ENCODE measurements around the gene TMOD3. TPM values are rescaled to one million over a fixed set of nuclear protein-coding genes. Genes with fewer than 3 reads are reported as not detected.
A peak's percentile ranks its signal among the peaks of the same experiment; 100 is the strongest.

TMOD3 gene
- total RNA-seq, 6 experiments from 2014 or later, result 56.4 to 68.8 (median 59.9) TPM

GRCh38 chr15:51866161-51866560 lies 36.7 kb downstream of the TMOD3 start:
- Mint-ChIP-seq H3K4me1 (ENCODE audit: low read depth) (peaks cover 85% of the 10 kb centered on the region), H3K27me3 (ENCODE audit: insufficient read depth) (peaks cover 1% of the 10 kb centered on the region; the same call in 1 of the 2 replicates), H3K36me3 (ENCODE audit: low read depth) (peaks cover 57% of the 10 kb centered on the region), H3K27ac (no peak overlapping the region), H3K4me3 (no peak overlapping the region), H3K9me3 (no peaks in the 10 kb centered on the region)
- no peak for TF ChIP-seq CTCF (IDR thresholded peaks at IDR 0.05)
- DNase-seq, result no peak

- Mint-ChIP-seq H3K27ac (peak overlapping the region; percentile 56), H3K27me3 (ENCODE audit: insufficient read depth) (peaks cover 1% of the 10 kb centered on the region; the same call in 1 of the 2 replicates), H3K4me1 (ENCODE audit: low read depth) (peaks cover 82% of the 10 kb centered on the region), H3K4me3 (no peak overlapping the region), H3K9me3 (no peaks in the 10 kb centered on the region), H3K36me3 (ENCODE audit: low read depth) (peaks cover 59% of the 10 kb centered on the region)
- no peak for TF ChIP-seq CTCF (IDR thresholded peaks at IDR 0.05)
- no peak for DNase-seq
These were observed 37.3 kb downstream of the TMOD3 start for GRCh38 chr15:51866751-51867150.

- TF ChIP-seq CTCF (IDR thresholded peaks at IDR 0.05), result no peak
- H3K27ac Mint-ChIP-seq, result peak overlapping the region; percentile 53
- H3K4me3 Mint-ChIP-seq, result peak overlapping the region; percentile 11; the same call in 1 of the 2 replicates
- peak; percentile 86 for DNase-seq
- peaks cover 76% of the 10 kb centered on the region for H3K4me1 Mint-ChIP-seq (ENCODE audit: low read depth)
- peaks cover 54% of the 10 kb centered on the region for H3K36me3 Mint-ChIP-seq (ENCODE audit: low read depth)
- H3K27me3 Mint-ChIP-seq (ENCODE audit: insufficient read depth), result peaks cover 1% of the 10 kb centered on the region; the same call in 1 of the 2 replicates
- H3K9me3 Mint-ChIP-seq, result no peaks in the 10 kb centered on the region
These were observed 39.6 kb downstream of the TMOD3 start for GRCh38 chr15:51869060-51869421.

- peaks cover 39% of the 10 kb centered on the region for H3K36me3 Mint-ChIP-seq (ENCODE audit: low read depth)
- H3K4me3 Mint-ChIP-seq, result no peak overlapping the region
- H3K9me3 Mint-ChIP-seq, result no peaks in the 10 kb centered on the region
- no peak for TF ChIP-seq CTCF (IDR thresholded peaks at IDR 0.05)
- no peaks in the 10 kb centered on the region for H3K27me3 Mint-ChIP-seq (ENCODE audit: insufficient read depth)
- DNase-seq, result no peak
- H3K27ac Mint-ChIP-seq, result no peak overlapping the region
- peaks cover 76% of the 10 kb centered on the region for H3K4me1 Mint-ChIP-seq (ENCODE audit: low read depth)
These were observed 41.3 kb downstream of the TMOD3 start for GRCh38 chr15:51870774-51871173.

- TF ChIP-seq CTCF (IDR thresholded peaks at IDR 0.05), result no peak
- peaks cover 38% of the 10 kb centered on the region for H3K36me3 Mint-ChIP-seq (ENCODE audit: low read depth)
- DNase-seq, result peak; percentile 98
- peak overlapping the region; percentile 80 for H3K4me3 Mint-ChIP-seq
- no peaks in the 10 kb centered on the region for H3K9me3 Mint-ChIP-seq
- no peaks in the 10 kb centered on the region; the same call in 1 of the 2 replicates for H3K27me3 Mint-ChIP-seq (ENCODE audit: insufficient read depth)
- H3K4me1 Mint-ChIP-seq (ENCODE audit: low read depth), result peaks cover 63% of the 10 kb centered on the region
- H3K27ac Mint-ChIP-seq, result peak overlapping the region; percentile 99
These were observed 45.5 kb downstream of the TMOD3 start for GRCh38 chr15:51874751-51875644.
